Activated CD4-positive, alpha-beta T cell treated with anti-CD3 and anti-CD28 coated beads, Interleukin-2, amount 50 U/mL, for 4 hours (primary cell): ENCODE data around the gene LDLR.

Source experiments
- DNase-seq, 2 experiments: peaks; one replicate each; pipeline ENCODE4 v3.0.0-alpha.2; 2020

LDLR gene

DNA sequence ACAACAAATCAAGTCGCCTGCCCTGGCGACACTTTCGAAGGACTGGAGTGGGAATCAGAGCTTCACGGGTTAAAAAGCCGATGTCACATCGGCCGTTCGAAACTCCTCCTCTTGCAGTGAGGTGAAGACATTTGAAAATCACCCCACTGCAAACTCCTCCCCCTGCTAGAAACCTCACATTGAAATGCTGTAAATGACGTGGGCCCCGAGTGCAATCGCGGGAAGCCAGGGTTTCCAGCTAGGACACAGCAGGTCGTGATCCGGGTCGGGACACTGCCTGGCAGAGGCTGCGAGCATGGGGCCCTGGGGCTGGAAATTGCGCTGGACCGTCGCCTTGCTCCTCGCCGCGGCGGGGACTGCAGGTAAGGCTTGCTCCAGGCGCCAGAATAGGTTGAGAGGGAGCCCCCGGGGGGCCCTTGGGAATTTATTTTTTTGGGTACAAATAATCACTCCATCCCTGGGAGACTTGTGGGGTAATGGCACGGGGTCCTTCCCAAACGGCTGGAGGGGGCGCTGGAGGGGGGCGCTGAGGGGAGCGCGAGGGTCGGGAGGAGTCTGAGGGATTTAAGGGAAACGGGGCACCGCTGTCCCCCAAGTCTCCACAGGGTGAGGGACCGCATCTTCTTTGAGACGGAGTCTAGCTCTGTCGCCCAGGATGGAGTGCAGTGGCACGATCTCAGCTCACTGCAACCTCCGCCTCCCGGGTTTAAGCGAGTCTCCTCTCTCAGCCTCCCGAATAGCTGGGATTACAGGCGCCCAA, at the start of gene LDLR:
LDLR (plus strand) TSS at position 210 of the 760 bp plus-strand sequence; CDS start at position 296, 86 bp downstream.
- DNase-seq: peak; percentile 70

DNA sequence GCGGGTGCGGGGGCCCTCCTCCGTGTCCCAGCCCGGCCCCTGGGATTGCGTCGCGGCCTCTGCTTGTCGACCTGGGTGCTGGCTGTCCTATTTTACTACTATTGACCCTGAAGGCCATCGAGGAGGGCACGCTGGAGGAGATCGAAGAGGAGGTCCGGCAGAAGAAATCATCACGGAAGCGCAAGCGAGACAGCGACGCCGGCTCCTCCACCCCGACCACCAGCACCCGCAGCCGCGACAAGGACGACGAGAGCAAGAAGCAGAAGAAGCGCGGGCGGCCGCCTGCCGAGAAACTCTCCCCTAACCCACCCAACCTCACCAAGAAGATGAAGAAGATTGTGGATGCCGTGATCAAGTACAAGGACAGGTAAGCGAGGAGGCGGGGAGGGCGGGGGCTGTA, 48.1 kb upstream of the LDLR start:
- DNase-seq: no peak

DNA sequence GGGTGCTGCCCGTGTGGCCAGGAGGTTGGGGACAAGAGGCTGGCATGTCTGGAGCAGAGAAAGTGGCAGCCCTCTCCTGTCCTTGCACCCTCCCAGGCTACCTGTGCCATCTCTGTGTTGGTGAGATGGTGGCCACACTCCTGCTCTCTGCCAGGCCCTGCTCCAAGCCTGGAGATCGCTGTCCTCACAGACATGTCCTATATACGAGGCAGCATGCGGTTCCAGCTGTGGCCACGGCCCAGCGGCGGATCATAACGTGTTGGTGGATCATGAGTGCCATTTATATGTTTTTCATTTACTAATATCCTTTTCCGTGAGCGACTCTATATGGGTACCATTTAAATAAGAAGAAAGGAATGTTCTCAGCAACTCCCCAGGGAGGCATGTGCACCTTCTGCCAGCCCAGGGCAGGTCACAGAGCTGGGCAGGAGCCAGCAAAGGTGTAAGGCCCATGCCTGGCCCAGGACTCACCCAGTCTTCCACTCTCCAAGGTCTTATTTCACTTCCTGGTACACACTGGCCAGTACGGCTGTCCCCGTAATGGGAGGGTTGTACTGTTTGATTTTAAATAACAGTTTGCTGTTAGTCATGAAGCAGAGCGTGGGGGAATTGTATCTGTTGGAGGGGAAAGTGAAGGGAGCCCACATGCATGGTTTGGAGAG, 47.2 kb upstream of the LDLR start:
- DNase-seq: no peak

DNA sequence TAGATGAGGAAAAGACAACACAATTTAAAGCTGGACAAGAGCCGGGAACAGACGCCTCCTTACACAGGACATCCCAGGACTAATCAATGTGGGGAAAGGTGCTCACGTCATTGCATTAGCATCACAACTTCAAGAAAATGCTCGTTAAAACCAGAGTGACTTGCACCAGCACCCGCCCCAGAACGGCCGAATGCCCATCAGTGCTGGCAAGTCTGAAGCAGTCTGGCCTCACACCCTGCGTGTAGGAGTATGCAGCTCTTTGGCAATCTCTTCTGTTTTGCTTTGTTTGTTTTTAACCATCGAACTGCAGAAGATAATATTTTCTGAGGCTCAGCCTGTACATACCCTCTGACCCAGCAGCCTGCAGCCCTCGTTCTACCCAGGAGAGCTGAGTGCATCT, 44.8 kb upstream of the LDLR start:
- no peak for DNase-seq

DNA sequence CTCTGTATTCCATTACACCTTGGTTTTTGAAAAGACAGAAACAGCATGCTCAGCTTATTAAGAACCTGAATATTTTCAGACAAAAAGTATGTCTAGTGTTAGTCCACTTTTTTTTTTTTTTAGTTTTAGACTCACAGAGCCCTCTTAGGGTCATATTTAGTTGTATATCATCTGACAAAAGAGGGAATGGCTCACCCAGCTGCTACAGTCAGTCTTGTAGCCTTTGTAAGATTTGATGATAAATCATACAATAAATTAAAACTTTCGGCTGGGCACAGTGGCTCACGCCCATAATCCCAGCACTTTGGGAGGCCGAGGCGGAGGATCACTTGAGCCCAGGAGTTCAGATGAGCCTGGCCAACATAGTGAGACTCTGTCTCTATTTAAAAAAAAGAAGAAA, 43.7 kb upstream of the LDLR start:
- no peak for DNase-seq

DNA sequence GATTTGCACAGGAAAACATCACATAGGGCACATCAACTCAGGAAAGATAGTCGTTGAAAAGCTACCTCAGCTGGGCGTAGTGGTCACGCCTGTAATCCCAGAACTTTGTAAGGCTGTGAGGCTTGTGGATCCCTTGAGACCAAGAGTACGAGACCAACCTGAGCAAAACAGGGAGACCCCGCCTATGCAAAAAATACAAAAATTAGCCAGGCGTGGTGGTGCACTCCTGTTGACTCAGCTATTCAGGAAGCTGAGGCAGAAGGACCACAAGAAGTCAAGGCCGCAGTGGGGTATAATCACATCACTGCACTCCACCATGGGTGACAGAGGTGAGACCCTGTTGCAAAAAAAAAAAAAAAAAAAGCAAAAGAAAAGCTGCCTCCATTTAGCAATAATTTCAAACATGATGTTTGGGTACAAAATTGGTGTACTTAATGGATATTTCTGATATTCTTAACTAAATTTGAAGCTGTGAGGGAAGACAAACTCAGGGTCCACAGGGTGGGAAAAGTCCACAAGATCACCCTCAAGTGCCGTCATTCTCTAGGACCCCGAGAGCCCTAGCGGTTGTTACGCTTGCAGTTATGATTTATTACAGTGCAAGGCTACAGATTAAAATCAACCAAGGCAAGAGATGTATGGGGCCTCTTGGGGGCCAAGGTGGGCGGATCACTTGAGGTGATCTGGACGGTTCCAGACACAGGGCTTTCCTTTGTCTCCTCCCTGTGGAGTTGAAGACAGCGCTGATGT, 42.5 kb upstream of the LDLR start:
- no peak for DNase-seq

DNA sequence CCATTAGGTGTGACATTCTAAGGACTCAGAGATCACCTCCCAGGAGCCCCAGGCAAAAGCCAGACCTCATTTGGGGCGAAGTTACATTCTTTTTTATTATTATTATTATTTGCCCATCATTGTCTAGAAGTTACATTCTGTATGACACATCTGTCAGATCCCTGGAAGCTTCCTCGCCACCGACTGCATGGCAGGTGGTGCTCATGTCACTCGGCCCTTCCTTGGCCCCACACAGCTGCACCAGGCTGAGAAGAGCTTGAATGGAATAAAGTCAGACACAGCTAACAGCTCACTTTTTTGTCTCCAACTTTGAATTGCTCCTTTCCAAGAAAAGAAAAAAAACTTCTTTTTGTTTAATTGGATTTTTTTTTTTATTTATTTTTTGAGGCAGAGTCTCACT, 41.4 kb upstream of the LDLR start:
- no peak for DNase-seq

DNA sequence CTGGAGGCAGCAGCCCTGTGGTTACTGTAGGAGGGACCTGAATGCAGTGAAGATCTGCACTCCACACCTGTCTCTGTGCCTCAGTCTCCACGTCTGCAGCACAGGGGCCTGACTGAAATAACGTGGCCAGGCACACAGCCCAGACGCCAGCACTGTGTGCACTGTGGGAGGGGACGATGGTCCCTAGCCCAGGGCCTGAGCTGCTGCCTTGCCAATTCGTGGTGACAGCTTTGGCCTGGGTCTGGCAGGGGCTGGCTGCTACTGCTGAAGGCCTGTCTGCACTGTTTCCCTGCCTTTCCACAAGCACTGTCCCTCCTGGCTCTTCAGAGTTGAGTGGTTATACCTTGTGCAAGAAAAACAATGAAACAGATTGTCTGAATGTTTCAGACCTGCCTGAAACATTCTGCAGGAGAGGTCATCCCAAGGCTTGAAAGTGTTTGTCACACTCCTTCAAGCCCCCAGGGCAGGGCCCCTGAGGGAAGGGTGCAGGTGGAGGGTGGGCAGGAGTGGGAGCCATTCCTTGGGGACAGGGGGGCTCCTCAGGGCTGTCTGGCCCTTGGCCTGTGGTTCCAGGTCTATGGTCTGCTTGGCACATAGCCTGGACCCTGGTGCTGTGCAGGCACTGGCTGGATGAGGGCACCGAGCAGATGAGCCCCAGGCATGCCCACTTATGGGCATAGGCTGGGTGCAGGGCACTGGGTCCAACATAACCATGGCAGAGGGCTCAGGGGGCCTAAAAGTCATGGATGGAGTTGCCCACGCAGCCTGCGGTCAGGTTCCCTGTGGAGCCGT, 38.7 kb upstream of the LDLR start:
- DNase-seq: no peak

DNA sequence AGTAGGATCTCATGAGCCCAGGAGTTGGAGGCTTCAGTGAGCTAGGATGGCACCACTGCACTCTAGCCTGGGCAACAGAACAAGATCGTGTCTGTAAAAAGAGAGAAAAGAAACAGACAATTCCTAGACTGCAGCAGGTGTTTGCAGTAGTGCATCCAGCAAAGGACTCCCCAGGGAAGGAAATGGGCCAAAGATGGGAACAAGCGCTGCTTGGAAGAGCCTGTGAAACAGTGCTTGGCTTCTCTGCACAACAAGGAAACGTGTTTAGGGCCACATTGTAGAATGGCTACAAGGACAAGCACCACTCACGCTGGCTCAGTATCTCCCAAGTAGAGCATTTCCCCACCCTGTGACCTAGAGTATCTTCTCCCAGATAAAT, 35.5 kb upstream of the LDLR start:
- no peak for DNase-seq

DNA sequence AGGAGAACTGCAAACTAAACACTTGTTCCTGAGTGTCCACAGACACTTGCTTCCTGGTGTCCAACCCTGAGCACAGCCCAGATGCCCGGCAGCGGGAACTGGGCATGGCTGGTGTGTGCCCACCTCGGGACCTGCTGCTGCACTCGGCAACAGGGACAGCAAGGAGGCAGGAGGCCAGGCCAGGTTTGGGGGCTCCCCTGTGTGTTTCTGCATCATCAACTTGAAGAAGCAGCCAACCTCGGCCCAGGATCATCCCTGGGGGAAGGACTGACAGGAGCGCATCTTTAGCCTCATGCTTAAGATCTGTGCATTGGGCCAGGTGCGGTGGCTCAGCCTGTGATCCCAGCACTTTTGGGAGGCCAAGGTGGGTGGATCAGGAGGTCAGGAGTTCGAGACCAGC, 35.1 kb upstream of the LDLR start:
- no peak for DNase-seq

DNA sequence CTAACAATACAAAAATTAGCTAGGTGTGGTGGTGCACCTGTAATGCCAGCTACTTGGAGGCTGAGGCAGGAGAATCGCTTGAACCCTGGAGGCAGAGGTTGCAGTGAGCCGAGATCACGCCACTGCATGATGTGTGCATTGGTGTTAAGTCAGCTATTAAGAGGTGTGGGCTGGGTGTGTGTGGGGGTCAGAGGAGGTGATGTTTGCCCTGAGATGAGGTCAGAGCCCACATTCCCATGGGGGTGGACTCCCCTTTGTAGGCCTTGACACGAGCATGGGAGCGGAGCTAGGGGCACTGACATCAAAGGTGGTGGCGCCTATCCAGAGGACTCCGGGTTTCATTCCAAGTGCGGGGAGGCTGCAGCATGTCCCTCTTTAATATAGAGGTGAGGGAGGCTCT, 34.6 kb upstream of the LDLR start:
- DNase-seq: no peak

DNA sequence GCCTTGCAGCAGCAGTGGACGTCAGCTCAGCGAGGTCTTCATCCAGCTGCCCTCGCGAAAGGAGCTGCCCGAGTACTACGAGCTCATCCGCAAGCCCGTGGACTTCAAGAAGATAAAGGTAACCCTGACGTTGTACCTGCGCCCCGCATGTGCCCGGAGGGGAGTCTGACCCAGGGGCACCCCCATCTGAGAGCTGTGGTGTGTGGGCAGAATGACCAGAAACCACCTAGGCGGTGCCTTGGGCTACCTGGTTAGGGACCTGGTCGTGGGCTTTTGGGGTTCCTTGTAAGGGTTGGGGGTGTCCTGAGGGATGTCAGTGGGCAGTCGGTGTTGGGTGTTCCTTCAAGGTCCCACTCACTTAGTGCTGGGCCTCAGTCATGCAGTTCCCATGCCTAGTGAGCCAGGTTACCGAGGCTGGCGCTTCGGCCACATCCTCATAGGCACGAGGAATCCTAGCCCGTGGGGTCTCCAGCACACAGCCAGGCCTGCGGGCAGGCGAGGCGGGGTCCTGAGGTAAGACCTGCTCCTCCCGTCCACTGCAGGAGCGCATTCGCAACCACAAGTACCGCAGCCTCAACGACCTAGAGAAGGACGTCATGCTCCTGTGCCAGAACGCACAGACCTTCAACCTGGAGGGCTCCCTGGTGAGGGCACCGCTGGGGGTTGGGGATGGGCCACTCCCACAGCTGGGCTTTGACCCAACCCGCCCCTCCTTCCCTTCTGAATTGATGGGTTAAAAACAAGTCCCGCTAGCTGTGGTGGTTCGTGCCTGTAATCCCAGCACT, 30.8 kb upstream of the LDLR start:
- DNase-seq: no peak

DNA sequence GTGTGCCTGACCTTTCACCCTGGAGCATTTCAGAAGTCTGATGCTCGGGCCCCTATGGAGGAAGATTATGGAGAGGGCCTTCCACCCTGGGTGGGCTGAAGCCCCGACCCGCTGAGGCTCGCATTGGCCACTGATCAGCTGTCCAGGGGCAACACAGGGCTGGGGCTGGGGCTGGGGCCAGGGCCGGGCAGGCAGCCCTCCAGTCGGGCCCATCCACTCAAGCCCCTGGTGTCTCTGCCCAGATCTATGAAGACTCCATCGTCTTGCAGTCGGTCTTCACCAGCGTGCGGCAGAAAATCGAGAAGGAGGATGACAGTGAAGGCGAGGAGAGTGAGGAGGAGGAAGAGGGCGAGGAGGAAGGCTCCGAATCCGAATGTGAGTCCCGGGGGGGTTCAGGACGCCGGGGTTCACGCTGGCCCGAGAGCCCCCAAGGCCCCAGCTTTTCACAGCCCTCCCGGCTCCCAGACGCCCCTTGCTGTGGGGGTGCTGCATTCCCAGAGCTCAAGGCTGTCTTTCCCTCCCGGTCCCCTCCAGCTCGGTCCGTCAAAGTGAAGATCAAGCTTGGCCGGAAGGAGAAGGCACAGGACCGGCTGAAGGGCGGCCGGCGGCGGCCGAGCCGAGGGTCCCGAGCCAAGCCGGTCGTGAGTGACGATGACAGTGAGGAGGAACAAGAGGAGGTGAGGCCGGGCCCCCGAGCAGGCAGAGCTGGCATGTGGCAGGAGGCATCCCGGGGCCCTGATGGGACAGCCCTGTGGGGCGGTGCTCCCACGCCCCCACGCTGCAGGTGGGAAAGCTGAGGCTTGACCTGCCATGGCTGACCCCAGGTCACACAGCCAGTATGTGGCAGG, 29.5 kb upstream of the LDLR start:
- no peak for DNase-seq

DNA sequence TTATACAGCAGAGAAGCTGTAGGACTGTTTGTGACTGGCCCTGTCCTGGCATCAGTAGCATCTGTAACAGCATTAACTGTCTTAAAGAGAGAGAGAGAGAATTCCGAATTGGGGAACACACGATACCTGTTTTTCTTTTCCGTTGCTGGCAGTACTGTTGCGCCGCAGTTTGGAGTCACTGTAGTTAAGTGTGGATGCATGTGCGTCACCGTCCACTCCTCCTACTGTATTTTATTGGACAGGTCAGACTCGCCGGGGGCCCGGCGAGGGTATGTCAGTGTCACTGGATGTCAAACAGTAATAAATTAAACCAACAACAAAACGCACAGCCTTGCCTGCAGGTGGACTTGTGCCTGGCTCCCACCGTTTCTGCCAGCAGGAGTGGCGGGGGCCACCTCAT, 27.3 kb upstream of the LDLR start:
- no peak for DNase-seq

DNA sequence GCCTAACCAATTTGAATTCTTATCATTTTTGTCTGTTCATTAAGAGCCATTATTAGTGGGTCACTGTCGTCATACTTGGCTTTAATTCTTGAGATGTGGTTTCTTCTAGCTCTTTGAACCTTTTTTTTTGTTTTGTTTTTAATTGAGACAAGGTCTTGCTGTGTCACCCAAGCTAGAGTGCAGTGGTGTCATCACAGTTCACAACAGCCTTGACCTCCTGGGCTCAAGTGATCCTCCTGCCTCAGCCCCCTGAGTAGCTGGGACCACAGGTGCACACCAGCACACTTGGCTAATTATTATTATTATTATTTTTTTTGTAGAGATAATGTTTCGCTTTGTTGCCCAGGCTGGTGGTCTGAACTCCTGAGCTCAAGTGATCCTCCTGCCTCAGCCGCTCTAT, 25.8 kb upstream of the LDLR start:
- no peak for DNase-seq

DNA sequence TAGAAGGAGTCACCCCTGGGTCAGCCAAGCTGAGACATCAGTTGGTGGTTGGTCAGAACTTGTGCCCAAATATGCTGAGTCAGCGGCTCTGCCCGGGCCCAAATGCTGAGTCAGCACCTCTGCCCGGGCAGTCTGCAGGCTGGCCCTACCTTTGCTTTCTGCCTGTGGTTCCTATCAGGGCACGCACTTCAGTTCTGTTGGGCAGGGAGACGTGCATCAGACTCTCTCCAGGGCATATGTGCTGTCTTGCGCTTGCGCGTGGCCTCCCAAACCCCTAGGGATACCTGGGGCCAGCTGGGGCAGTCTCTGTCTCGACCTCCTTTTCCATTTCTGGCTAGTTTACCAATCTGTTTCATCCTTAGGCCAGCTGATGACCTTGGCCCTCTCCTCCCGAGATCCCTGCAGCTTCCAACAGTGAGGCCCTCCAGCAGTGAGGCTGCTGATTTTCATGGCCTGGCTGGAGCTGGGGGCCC, 24.4 kb upstream of the LDLR start:
- DNase-seq: no peak

DNA sequence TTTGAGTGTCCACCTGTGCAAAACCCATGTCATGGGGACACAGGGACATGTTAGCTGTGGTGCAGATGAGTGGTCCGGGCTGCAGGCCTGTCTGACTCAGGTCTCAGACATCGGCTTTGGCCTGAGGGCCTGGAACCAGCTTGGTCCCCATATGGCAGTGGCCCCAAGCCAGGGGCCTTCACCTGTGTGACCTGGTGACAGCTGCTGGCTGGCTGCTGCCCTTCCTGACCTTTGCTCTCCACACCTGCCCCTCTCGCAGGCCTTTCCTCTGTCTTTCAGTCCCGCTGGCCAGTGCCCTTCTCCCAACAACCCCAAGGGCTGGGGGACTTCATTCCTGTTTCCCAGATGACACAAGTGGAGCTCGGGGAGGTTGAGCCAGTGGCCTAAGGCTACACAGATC, 22.9 kb upstream of the LDLR start:
- no peak for DNase-seq

DNA sequence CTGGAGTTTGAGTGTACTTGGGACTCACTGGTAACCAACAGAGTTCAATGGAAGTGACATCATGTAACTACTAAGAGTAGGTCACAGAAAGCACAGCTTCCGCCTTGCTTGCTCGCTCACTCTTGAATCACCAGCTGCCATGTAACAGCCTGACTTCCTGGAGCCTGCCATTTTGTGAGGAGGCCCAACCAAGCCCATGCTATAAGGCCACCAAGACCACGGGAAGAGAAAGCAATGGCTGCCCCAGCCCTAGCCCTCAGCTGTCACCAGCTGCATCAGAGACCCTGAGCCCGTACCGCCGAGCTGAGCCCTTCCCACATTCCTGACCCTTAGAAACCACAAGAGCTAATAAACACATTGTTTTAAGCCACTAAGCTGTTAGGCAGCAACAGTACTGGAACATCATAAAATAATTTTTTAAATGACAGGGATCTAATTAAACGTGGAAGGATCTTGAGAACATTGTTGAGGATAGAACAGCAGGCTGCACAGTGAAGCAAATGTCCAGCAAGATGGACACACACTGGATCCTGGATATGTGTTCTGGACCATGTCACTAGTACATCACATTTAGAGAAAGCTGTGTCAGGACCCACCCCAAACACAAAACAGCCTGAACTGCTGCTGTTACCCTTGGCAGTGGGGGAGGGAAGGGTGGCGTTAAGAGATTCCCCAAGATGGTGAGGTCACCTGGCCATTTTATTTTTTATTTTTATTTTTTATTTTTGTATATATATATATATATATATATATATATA, 21.7 kb upstream of the LDLR start:
- no peak for DNase-seq

DNA sequence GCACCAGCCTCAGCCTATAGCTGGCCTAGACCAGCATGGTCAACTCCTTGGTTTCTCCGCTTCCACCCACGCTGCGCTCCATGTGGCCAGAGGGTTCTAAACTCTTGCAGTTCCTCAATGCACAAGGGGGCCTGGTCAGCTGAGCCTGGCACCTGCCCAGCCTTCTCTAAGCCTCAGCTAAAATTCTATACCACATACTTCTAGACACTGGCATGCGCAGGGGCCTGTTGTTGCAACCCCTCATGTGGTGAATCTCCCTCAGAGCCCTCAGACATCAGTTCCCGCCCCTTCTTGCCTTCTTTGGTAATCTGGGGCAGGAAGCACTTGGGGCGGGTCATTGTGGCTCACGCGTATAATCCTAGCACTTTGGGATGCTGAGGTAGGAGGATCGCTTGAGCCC, 19.7 kb upstream of the LDLR start:
- DNase-seq: no peak

DNA sequence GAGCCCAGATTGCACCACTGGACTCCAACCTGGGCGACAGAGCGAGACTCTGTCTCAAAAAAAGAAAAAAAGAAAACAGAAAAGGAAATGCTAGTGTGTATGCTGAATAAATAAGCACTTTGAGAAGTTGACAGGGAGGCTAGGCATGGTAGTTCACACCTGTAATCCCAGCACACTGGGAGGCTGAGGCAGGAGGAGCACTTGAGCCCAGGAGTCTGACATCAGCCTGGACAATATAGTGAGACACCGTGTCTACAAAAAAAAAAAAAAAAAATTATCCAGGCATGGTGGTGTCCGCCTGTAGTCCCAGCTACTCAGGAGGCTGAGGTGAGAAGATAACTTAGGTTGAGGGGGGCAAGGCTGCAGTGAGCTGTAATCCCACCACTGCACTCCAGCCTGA, 19.1 kb upstream of the LDLR start:
- DNase-seq: no peak

DNA sequence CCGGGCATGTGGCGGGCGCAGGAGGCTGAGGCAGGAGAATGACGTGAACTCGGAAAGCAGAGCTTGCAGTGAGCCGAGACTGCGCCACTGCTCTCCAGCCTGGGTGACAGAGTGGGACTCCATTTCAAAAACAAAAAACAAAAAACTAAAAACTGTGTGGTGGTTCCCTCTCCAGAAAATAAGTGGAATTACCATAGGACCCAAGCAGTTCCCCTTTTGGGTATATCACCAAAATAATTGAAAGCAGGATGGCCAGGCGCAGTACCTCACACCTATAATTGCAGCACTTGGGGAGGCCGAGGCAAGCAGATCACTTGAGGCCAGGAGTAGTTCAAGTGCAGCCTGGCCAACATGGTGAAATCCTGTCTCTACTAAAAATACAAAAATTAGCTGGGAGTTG, 15.7 kb upstream of the LDLR start:
- no peak for DNase-seq
